HEK293 (cell line): ENCODE measurements around the gene ZC3H4.
A peak's percentile ranks its signal among the peaks of the same experiment; 100 is the strongest.

Source experiments
- CTCF ChIA-PET: fragments of 350-600 bp; formaldehyde crosslinking; extraction: SDS; loops from one replicate; lab custom pipeline; 2021; ENCODE audit warnings: antibody characterized with exemption; lab: Yijun Ruan, JAX
- POLR2A ChIA-PET: fragments of 300-600 bp; formaldehyde crosslinking; extraction: SDS; loops from one replicate; lab custom pipeline; 2020; ENCODE audit warnings: antibody characterized with exemption, inconsistent platforms; lab: Yijun Ruan, JAX
- H3K27ac ChIP-seq: fragments of 200-500 bp; sonication (Bioruptor generic); 2 replicates; pipeline ENCODE4 v1.5.1; 2014; ENCODE audit warnings: low read depth, low read length, control low read depth, inconsistent platforms; ENCODE audit errors: extremely low read depth
- H3K36me3 ChIP-seq, 2 experiments: fragments of 200-500 bp in 1 of 2; sonication (Bioruptor generic) in 1 of 2; 1 replicate in 1 of 2; 2 replicates in 1 of 2; pipeline ENCODE4 v1.5.1; 2014 to 2017; ENCODE audit warnings: inconsistent platforms in 2 of 2, low read length in 2 of 2; ENCODE audit not compliant: control insufficient read depth in 2 of 2, insufficient read depth in 1 of 2
- H3K4me1 ChIP-seq: fragments of 200-500 bp; sonication (Bioruptor generic); 2 replicates; pipeline ENCODE4 v1.5.1; 2014; ENCODE audit warnings: mild to moderate bottlenecking, low read length, inconsistent platforms; ENCODE audit not compliant: control insufficient read depth, insufficient read depth
- H3K4me3 ChIP-seq: 2 replicates; pipeline ENCODE4 v1.5.1; 2011; ENCODE audit warnings: low read depth, mild to moderate bottlenecking, control low read depth, low read length, moderate library complexity
- H3K9me3 ChIP-seq: fragments of 200-500 bp; sonication (Bioruptor generic); 2 replicates; pipeline ENCODE4 v1.5.1; 2014; ENCODE audit warnings: low read depth, low read length, inconsistent platforms; ENCODE audit not compliant: control insufficient read depth, insufficient read depth
- GLI4 ChIP-seq: fragments of 450-650 bp; formaldehyde crosslinking; IDR thresholded peaks from 2 replicates; pipeline ENCODE4 v1.5.1; 2016; ENCODE audit warnings: missing biosample characterization, missing genetic modification characterization
- KLF1 ChIP-seq: fragments of 450-650 bp; formaldehyde crosslinking; IDR thresholded peaks from 2 replicates; pipeline ENCODE4 v1.5.1; 2016; ENCODE audit warnings: missing biosample characterization, missing genetic modification characterization
- KLF16 ChIP-seq: fragments of 450-650 bp; formaldehyde crosslinking; IDR thresholded peaks from 2 replicates; pipeline ENCODE4 v1.5.1; 2017; ENCODE audit warnings: missing biosample characterization, missing genetic modification characterization
- OVOL3 ChIP-seq: fragments of 450-650 bp; formaldehyde crosslinking; IDR thresholded peaks from 2 replicates; pipeline ENCODE4 v1.5.1; 2016; ENCODE audit warnings: missing biosample characterization, missing genetic modification characterization
- REPIN1 ChIP-seq: fragments of 450-650 bp; formaldehyde crosslinking; IDR thresholded peaks from 2 replicates; pipeline ENCODE4 v1.5.1; 2017; ENCODE audit warnings: missing biosample characterization, missing genetic modification characterization, low read depth
- SP3 ChIP-seq: fragments of 450-650 bp; formaldehyde crosslinking; IDR thresholded peaks from 2 replicates; pipeline ENCODE4 v1.5.1; 2016; ENCODE audit warnings: missing biosample characterization, missing genetic modification characterization
- TCF7L2 ChIP-seq: IDR thresholded peaks from 2 replicates; pipeline ENCODE4 v1.6.1; 2011; ENCODE audit warnings: low read depth, mild to moderate bottlenecking, inconsistent platforms, low read length, moderate library complexity, borderline replicate concordance
- TRIM28 ChIP-seq: IDR thresholded peaks from 2 replicates; pipeline ENCODE4 v1.6.1; 2011; ENCODE audit warnings: low read length, control low read depth, borderline replicate concordance
- YY1 ChIP-seq: fragments of 450-650 bp; formaldehyde crosslinking; IDR thresholded peaks from 2 replicates; pipeline ENCODE4 v1.5.1; 2018; ENCODE audit warnings: missing biosample characterization, missing genetic modification characterization
- ZBTB49 ChIP-seq: fragments of 450-650 bp; formaldehyde crosslinking; IDR thresholded peaks from 2 replicates; pipeline ENCODE4 v1.5.1; 2016; ENCODE audit warnings: missing biosample characterization, missing genetic modification characterization, low read depth
- ZNF114 ChIP-seq: fragments of 450-650 bp; formaldehyde crosslinking; IDR thresholded peaks from 2 replicates; pipeline ENCODE4 v1.5.0; 2017; ENCODE audit warnings: missing biosample characterization, missing genetic modification characterization
- ZNF169 ChIP-seq: fragments of 450-650 bp; formaldehyde crosslinking; IDR thresholded peaks from 2 replicates; pipeline ENCODE4 v1.5.1; 2016; ENCODE audit warnings: missing biosample characterization, missing genetic modification characterization
- ZNF174 ChIP-seq: fragments of 450-650 bp; formaldehyde crosslinking; IDR thresholded peaks from 2 replicates; pipeline ENCODE4 v1.5.0; 2017; ENCODE audit warnings: missing biosample characterization, mild to moderate bottlenecking, missing genetic modification characterization
- ZNF175 ChIP-seq: fragments of 450-650 bp; formaldehyde crosslinking; IDR thresholded peaks from 2 replicates; pipeline ENCODE4 v1.5.1; 2016; ENCODE audit warnings: missing biosample characterization, missing genetic modification characterization
- ZNF211 ChIP-seq: fragments of 450-650 bp; formaldehyde crosslinking; IDR thresholded peaks from 2 replicates; pipeline ENCODE4 v1.5.1; 2016; ENCODE audit warnings: low read depth, missing biosample characterization, missing genetic modification characterization
- ZNF23 ChIP-seq: fragments of 450-650 bp; formaldehyde crosslinking; IDR thresholded peaks from 2 replicates; pipeline ENCODE4 v1.5.1; 2016; ENCODE audit warnings: missing biosample characterization, missing genetic modification characterization, borderline replicate concordance
- ZNF239 ChIP-seq: fragments of 450-650 bp; formaldehyde crosslinking; IDR thresholded peaks from 2 replicates; pipeline ENCODE4 v1.5.1; 2016; ENCODE audit warnings: missing biosample characterization, missing genetic modification characterization
- ZNF354C ChIP-seq: fragments of 450-650 bp; formaldehyde crosslinking; IDR thresholded peaks from 2 replicates; pipeline ENCODE4 v1.5.1; 2016; ENCODE audit warnings: missing biosample characterization, missing genetic modification characterization, low read depth, borderline replicate concordance
- ZNF366 ChIP-seq: fragments of 450-650 bp; formaldehyde crosslinking; conservative IDR thresholded peaks from 2 replicates; pipeline ENCODE4 v1.5.1; 2016; ENCODE audit warnings: missing biosample characterization, missing genetic modification characterization
- ZNF423 ChIP-seq: fragments of 450-650 bp; formaldehyde crosslinking; IDR thresholded peaks from 2 replicates; pipeline ENCODE4 v1.5.1; 2016; ENCODE audit warnings: missing biosample characterization, missing genetic modification characterization
- ZNF433 ChIP-seq: fragments of 450-650 bp; formaldehyde crosslinking; IDR thresholded peaks from 2 replicates; pipeline ENCODE4 v1.5.1; 2016; ENCODE audit warnings: missing biosample characterization, missing genetic modification characterization, low read depth
- ZNF473 ChIP-seq: fragments of 450-650 bp; formaldehyde crosslinking; IDR thresholded peaks from 2 replicates; pipeline ENCODE4 v1.5.1; 2017; ENCODE audit warnings: missing biosample characterization, missing genetic modification characterization
- ZNF561 ChIP-seq: fragments of 450-650 bp; IDR thresholded peaks from 2 replicates; pipeline ENCODE4 v1.5.1; 2018; ENCODE audit warnings: missing biosample characterization, missing genetic modification characterization, borderline replicate concordance
- ZNF596 ChIP-seq: fragments of 450-650 bp; IDR thresholded peaks from 2 replicates; pipeline ENCODE4 v1.5.0; 2018; ENCODE audit warnings: missing biosample characterization, mild to moderate bottlenecking, missing genetic modification characterization, moderate library complexity
- ZNF623 ChIP-seq: fragments of 450-650 bp; formaldehyde crosslinking; IDR thresholded peaks from 2 replicates; pipeline ENCODE4 v1.5.1; 2016; ENCODE audit warnings: missing biosample characterization, missing genetic modification characterization
- ZNF747 ChIP-seq: fragments of 450-650 bp; formaldehyde crosslinking; IDR thresholded peaks from 2 replicates; pipeline ENCODE4 v1.5.1; 2016; ENCODE audit warnings: missing biosample characterization, missing genetic modification characterization
- ZNF791 ChIP-seq: fragments of 450-650 bp; formaldehyde crosslinking; IDR thresholded peaks from 2 replicates; pipeline ENCODE4 v1.5.1; 2016; ENCODE audit warnings: missing biosample characterization, missing genetic modification characterization
- ZNF830 ChIP-seq: fragments of 450-650 bp; IDR thresholded peaks from 2 replicates; pipeline ENCODE4 v1.5.0; 2018; ENCODE audit warnings: missing biosample characterization, missing genetic modification characterization, low read depth, mild to moderate bottlenecking, moderate library complexity
- ZNF837 ChIP-seq: fragments of 450-650 bp; formaldehyde crosslinking; IDR thresholded peaks from 2 replicates; pipeline ENCODE4 v1.5.1; 2016; ENCODE audit warnings: missing biosample characterization, missing genetic modification characterization
- ZSCAN16 ChIP-seq: fragments of 450-650 bp; formaldehyde crosslinking; IDR thresholded peaks from 2 replicates; pipeline ENCODE4 v1.5.1; 2016; ENCODE audit warnings: missing biosample characterization, missing genetic modification characterization
- ZSCAN30 ChIP-seq: fragments of 450-650 bp; IDR thresholded peaks from 2 replicates; pipeline ENCODE4 v1.5.1; 2018; ENCODE audit warnings: missing biosample characterization, mild to moderate bottlenecking, missing genetic modification characterization, moderate library complexity
- TF ChIP-seq, protein P1 (sequence below): fragments of 450-650 bp; formaldehyde crosslinking; IDR thresholded peaks from 2 replicates; pipeline ENCODE4 v1.5.1; 2017; ENCODE audit warnings: missing biosample characterization, missing genetic modification characterization

ZC3H4 gene

GRCh38 chr19:47084879-47085439 lies 28.6 kb downstream of the ZC3H4 start (continued):
- TF ChIP-seq ZBTB49 (tag by site-specific recombination) (no peak), ZNF473 (tag by site-specific recombination) (no peak)
- TF ChIP-seq, all 188 proteins: peak for 0

DNA sequence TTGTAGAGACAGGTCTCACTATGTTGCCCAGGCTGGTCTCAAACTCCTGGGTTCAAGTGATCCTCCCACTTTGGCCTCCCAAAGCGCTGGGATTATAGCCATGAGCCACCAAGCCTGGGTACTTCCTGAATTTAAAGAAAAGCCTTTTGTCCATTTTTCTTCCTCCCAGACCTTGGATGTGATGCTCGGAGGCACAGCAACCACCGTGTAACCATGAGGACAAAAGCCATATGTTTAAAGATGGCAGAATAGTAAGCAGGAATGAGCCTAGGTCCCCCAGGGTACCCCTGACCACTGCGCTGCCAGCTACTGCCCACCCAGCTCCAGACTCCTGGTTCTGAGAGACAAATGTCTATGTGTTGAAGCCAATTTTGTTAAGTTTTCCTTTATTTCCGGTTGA lies 31.1 kb downstream of the ZC3H4 start:
- Histone ChIP-seq H3K36me3 (peaks cover 61 to 97% of the 10 kb centered on the region in 2 experiments), H3K9me3 (no peaks in the 10 kb centered on the region), H3K4me3 (no peak overlapping the region), H3K4me1 (no peaks in the 10 kb centered on the region), H3K27ac (no peak overlapping the region)
- TF ChIP-seq SP3 (tag by site-specific recombination) (no peak), ZSCAN16 (tag by site-specific recombination) (no peak), YY1 (no peak), ZNF623 (tag by site-specific recombination) (no peak), ZNF354C (tag by site-specific recombination) (no peak), ZNF837 (tag by site-specific recombination) (no peak), ZNF169 (tag by site-specific recombination) (no peak), ZNF423 (tag by site-specific recombination) (no peak), ZNF596 (tag by site-specific recombination) (no peak), TCF7L2 (no peak), ZNF433 (no peak), ZNF211 (no peak), ZNF791 (tag by site-specific recombination) (no peak), OVOL3 (tag by site-specific recombination) (no peak), REPIN1 (tag by site-specific recombination) (no peak), ZNF747 (no peak), ZNF114 (tag by site-specific recombination) (no peak), ZNF174 (tag by site-specific recombination) (no peak), ZNF366 (tag by site-specific recombination) (no peak)
- POLR2A ChIA-PET = interaction anchor here (0.7 kb wide), 1 partner anchor 10 kb away, joined by 5 read pairs; no protein-coding TSS in a partner anchor
- CTCF ChIA-PET = interaction anchor here (1.1 to 2.6 kb wide), 4 partner anchors 17 to 162 kb away, joined by 3 to 16 read pairs (median 4); no protein-coding TSS in a partner anchor

- Histone ChIP-seq H3K4me3 (no peak overlapping the region), H3K36me3 (peaks cover 67 to 95% of the 10 kb centered on the region in 2 experiments), H3K4me1 (no peaks in the 10 kb centered on the region), H3K27ac (peak overlapping the region; percentile 37; the same call in 1 of the 2 replicates), H3K9me3 (no peaks in the 10 kb centered on the region)
- ChIA-PET CTCF (interaction anchor here (0.5 to 4.0 kb wide), 8 partner anchors 11 to 165 kb away, joined by 3 to 69 read pairs (median 14); no protein-coding TSS in a partner anchor), POLR2A (interaction anchor here (1.5 to 3.1 kb wide), 2 partner anchors 32 to 50 kb away, joined by 3 to 36 read pairs; partner anchors contain the start of genes SAE1 and ZC3H4)
- TF ChIP-seq ZSCAN30 (no peak), ZNF366 (tag by site-specific recombination) (no peak), ZNF830 (tag by site-specific recombination) (no peak), ZNF23 (tag by site-specific recombination) (no peak), ZNF239 (tag by site-specific recombination) (no peak), ZNF211 (no peak), GLI4 (tag by site-specific recombination) (no peak), TRIM28 (no peak), ZNF561 (tag by site-specific recombination) (no peak), KLF1 (tag by site-specific recombination) (no peak), ZNF175 (tag by site-specific recombination) (no peak), KLF16 (tag by site-specific recombination) (no peak)
- TF ChIP-seq, protein P1, sequence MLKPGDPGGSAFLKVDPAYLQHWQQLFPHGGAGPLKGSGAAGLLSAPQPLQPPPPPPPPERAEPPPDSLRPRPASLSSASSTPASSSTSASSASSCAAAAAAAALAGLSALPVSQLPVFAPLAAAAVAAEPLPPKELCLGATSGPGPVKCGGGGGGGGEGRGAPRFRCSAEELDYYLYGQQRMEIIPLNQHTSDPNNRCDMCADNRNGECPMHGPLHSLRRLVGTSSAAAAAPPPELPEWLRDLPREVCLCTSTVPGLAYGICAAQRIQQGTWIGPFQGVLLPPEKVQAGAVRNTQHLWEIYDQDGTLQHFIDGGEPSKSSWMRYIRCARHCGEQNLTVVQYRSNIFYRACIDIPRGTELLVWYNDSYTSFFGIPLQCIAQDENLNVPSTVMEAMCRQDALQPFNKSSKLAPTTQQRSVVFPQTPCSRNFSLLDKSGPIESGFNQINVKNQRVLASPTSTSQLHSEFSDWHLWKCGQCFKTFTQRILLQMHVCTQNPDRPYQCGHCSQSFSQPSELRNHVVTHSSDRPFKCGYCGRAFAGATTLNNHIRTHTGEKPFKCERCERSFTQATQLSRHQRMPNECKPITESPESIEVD = no peak
Observed at GRCh38 chr19:47081095-47081494, 32.5 kb downstream of the ZC3H4 start.
